ENCODE measurements around the gene EFNB2. TPM values are rescaled to one million over a fixed set of nuclear protein-coding genes. Genes with fewer than 3 reads are reported as not detected.

The EFNB2 gene
- total and polyA plus RNA-seq, 4 donors = 15.7 to 43.8 (median 29.1) TPM

- Histone ChIP-seq H3K9ac (ENCODE audit: insufficient read depth in 1 of 2, low read length in 2 of 2) (no peak overlapping the region), H3K27me3 (ENCODE audit: control insufficient read depth in 3 of 3, insufficient read depth in 3 of 3, low read length in 2 of 3) (no peaks in the 10 kb centered on the region), H3K4me3 (no peak overlapping the region), H3K4me1 (ENCODE audit: control insufficient read depth in 5 of 5, insufficient read depth in 5 of 5, low read length in 5 of 5) (peaks cover 0 to 36% (median 5%) of the 10 kb centered on the region in 5 donors), H3K9me3 (ENCODE audit: control insufficient read depth in 4 of 4, insufficient read depth in 3 of 4, low read length in 3 of 4) (peaks cover 0 to 4% (median 0%) of the 10 kb centered on the region in 4 donors), H3K36me3 (ENCODE audit: control insufficient read depth in 4 of 4, insufficient read depth in 4 of 4, low read length in 4 of 4) (no peaks in the 10 kb centered on the region), H3K27ac (ENCODE audit: low read depth in 1 of 2, low read length in 1 of 2) (no peak overlapping the region)
- 83 to 84% methylated on average over 7 of the region's 7 CpGs for WGBS, 2 donors
- no peak for TF ChIP-seq CTCF (IDR thresholded peaks at IDR 0.05; ENCODE audit: control extremely low read depth, extremely low read depth)
- DNase-seq (no peak), ATAC-seq (ENCODE audit: insufficient read depth, low FRiP score) (no peak)
These were observed 57.3 kb downstream of the EFNB2 start for GRCh38 chr13:106478116-106478515.

- no peaks in the 10 kb centered on the region for H3K36me3 ChIP-seq (ENCODE audit: control insufficient read depth in 4 of 4, insufficient read depth in 4 of 4, low read length in 4 of 4)
- ATAC-seq (ENCODE audit: insufficient read depth, low FRiP score) (no peak), DNase-seq (no peak)
- TF ChIP-seq CTCF (IDR thresholded peaks at IDR 0.05; ENCODE audit: control extremely low read depth, extremely low read depth) = no peak
- no peak overlapping the region for H3K27ac ChIP-seq (ENCODE audit: low read depth in 1 of 2, low read length in 1 of 2)
- H3K4me3 ChIP-seq = no peak overlapping the region
- peaks cover 2 to 38% (median 6%) of the 10 kb centered on the region in 5 donors for H3K4me1 ChIP-seq (ENCODE audit: control insufficient read depth in 5 of 5, insufficient read depth in 5 of 5, low read length in 5 of 5)
- H3K9me3 ChIP-seq (ENCODE audit: control insufficient read depth in 4 of 4, insufficient read depth in 3 of 4, low read length in 3 of 4) = no peaks in the 10 kb centered on the region
- 94 to 95% methylated on average over 5 of the region's 5 CpGs for WGBS, 2 donors
- H3K9ac ChIP-seq (ENCODE audit: insufficient read depth in 1 of 2, low read length in 2 of 2) = no peak overlapping the region
- no peaks in the 10 kb centered on the region for H3K27me3 ChIP-seq (ENCODE audit: control insufficient read depth in 3 of 3, insufficient read depth in 3 of 3, low read length in 2 of 3)
These were observed 58.2 kb downstream of the EFNB2 start for GRCh38 chr13:106477303-106477702.

- H3K9me3 ChIP-seq (ENCODE audit: control insufficient read depth in 4 of 4, insufficient read depth in 3 of 4, low read length in 3 of 4) = no peaks in the 10 kb centered on the region
- H3K4me3 ChIP-seq = no peak overlapping the region
- no peak overlapping the region for H3K27ac ChIP-seq (ENCODE audit: low read depth in 1 of 2, low read length in 1 of 2)
- TF ChIP-seq CTCF (IDR thresholded peaks at IDR 0.05; ENCODE audit: control extremely low read depth, extremely low read depth) = no peak
- H3K27me3 ChIP-seq (ENCODE audit: control insufficient read depth in 3 of 3, insufficient read depth in 3 of 3, low read length in 2 of 3) = no peaks in the 10 kb centered on the region
- H3K9ac ChIP-seq (ENCODE audit: insufficient read depth in 1 of 2, low read length in 2 of 2) = no peak overlapping the region
- DNase-seq = peak in 1 of 3 donors; percentile 52
- WGBS, 2 donors = 64 to 78% methylated on average over 3 of the region's 3 CpGs
- H3K4me1 ChIP-seq (ENCODE audit: control insufficient read depth in 5 of 5, insufficient read depth in 5 of 5, low read length in 5 of 5) = peaks cover 2 to 31% (median 8%) of the 10 kb centered on the region in 5 donors
- peak; percentile 48 for ATAC-seq (ENCODE audit: insufficient read depth, low FRiP score)
- H3K36me3 ChIP-seq (ENCODE audit: control insufficient read depth in 4 of 4, insufficient read depth in 4 of 4, low read length in 4 of 4) = no peaks in the 10 kb centered on the region
These were observed 59.6 kb downstream of the EFNB2 start for GRCh38 chr13:106475852-106476251.

GRCh38 chr13:106474912-106475311, 60.5 kb downstream of the EFNB2 start:
- Histone ChIP-seq H3K27me3 (ENCODE audit: control insufficient read depth in 3 of 3, insufficient read depth in 3 of 3, low read length in 2 of 3) (no peaks in the 10 kb centered on the region), H3K4me1 (ENCODE audit: control insufficient read depth in 5 of 5, insufficient read depth in 5 of 5, low read length in 5 of 5) (peaks cover 2 to 26% (median 5%) of the 10 kb centered on the region in 5 donors), H3K27ac (ENCODE audit: low read depth in 1 of 2, low read length in 1 of 2) (no peak overlapping the region), H3K36me3 (ENCODE audit: control insufficient read depth in 4 of 4, insufficient read depth in 4 of 4, low read length in 4 of 4) (no peaks in the 10 kb centered on the region), H3K9me3 (ENCODE audit: control insufficient read depth in 4 of 4, insufficient read depth in 3 of 4, low read length in 3 of 4) (no peaks in the 10 kb centered on the region), H3K9ac (ENCODE audit: insufficient read depth in 1 of 2, low read length in 2 of 2) (no peak overlapping the region), H3K4me3 (no peak overlapping the region)
- TF ChIP-seq CTCF (IDR thresholded peaks at IDR 0.05; ENCODE audit: control extremely low read depth, extremely low read depth) = no peak
- ATAC-seq (ENCODE audit: insufficient read depth, low FRiP score) (no peak), DNase-seq (no peak)
- WGBS, 2 donors = 88 to 90% methylated on average over 6 of the region's 6 CpGs

Measured in lung (tissue), 12 donors.